Right renal pelvis (tissue), 4 donors: Measurements from ENCODE around the gene RALGDS. TPM values are rescaled to one million over a fixed set of nuclear protein-coding genes. Genes with fewer than 3 reads are reported as not detected.

Experiments
- DNase-seq, 4 donors: peaks; one replicate each; pipeline ENCODE4 v3.0.0-alpha.2; 2013; ENCODE audit warnings: low read depth in 4 of 4, low spot score in 3 of 4, missing footprints in 1 of 4
- polyA plus RNA-seq, 4 donors: library from polyadenylated mRNA; unstranded; fragments of 120-200 nt; gene quantifications; one replicate each; pipeline ENCODE4 v1.2.1, GENCODE V29; 2013; ENCODE audit not compliant: insufficient read length in 4 of 4

RALGDS gene
- polyA plus RNA-seq, 4 donors = 32.8 to 36.3 (median 33.6) TPM

DNA sequence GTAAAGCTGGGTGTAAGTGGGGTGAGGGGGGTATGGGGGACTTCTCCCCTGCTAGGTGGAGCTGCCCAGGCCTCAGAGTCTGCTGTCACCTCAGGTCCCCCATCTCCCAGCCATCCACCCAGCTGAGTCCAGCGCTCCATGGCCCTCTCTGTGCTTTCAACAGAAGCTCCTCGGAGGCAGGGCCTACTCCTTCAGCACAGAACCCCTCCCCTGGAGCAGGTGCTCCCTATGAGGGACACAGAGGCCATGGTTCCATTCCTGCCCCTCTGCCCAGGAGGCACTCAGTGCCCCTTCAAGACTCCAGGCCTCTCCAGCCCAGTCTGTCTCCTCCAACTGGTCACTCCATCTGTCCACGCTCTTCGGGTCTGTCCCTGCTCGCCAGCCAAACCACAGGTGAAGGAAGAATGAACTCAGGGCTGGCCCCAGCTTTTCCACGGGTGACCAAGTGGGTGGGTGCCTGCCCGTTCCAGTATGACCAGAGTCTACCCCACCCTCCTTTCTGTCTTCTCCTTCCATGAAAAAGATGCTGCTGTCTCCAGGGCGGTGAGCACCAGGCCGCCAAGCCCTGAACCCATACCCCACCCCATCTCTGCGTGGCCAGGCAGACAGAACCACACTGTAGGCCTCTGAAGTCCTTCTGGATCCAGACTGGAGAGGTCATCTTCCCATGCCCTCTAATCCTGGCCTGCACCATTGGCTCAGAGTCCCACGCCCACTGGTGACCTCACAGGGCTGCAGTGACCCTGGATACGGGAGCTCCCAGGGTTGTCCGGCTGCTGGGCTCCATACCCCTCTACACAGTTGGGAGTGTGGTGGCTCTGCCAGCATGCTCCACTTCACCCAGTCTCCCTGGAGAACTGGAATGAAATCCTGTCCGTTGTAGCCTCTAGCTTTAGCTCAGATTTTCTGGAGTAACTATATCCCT lies 30.8 kb upstream of the RALGDS start:
- no peak for DNase-seq

- DNase-seq = no peak
These were observed 30.0 kb upstream of the RALGDS start for GRCh38 chr9:133151041-133151440.

DNA sequence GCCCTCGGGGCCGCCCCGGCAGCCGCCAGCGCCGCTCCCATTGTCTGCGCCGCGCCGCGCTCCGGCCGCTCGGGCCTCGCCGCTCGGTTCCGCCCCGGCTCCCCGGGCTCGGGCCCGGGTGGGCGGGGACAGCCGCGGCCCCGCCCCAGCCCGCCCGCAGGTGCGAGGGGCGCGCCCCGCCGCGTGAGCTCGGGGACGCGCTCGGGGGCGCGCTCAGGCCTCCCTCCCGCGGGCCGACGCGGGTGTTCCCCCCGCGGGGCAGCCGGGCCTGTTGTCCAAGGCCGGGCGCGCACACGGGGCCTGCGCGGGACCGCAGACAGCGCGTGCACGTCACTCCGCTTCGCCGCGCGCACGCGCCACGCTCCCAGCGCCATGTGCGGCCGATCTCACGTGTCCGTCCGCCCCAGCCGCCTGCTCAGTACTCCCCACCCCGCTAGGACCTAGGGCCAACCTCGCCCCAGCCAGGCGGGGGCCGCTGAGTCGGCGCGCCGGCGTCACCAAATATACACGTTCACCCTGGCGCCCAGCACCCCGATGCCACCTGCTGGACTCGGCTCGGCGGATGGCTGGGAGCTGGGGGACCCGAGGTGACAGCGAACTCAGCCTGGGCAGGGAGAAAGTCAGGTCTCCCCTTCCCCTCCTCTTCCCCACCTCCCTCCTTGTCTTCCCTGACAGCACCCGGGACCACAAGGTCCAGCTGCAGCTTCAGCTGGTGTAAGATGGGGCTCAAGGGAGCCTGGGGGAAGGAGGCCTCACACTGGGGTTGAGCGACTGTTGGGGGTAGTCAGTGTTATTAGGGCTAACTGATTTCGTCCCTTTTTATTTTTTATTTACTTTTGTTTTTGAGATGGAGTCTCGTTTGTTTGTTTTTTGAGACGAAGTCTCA lies 28.3 kb upstream of the RALGDS start:
- peak in 2 of 4 donors; percentile 66 to 74 for DNase-seq

DNA sequence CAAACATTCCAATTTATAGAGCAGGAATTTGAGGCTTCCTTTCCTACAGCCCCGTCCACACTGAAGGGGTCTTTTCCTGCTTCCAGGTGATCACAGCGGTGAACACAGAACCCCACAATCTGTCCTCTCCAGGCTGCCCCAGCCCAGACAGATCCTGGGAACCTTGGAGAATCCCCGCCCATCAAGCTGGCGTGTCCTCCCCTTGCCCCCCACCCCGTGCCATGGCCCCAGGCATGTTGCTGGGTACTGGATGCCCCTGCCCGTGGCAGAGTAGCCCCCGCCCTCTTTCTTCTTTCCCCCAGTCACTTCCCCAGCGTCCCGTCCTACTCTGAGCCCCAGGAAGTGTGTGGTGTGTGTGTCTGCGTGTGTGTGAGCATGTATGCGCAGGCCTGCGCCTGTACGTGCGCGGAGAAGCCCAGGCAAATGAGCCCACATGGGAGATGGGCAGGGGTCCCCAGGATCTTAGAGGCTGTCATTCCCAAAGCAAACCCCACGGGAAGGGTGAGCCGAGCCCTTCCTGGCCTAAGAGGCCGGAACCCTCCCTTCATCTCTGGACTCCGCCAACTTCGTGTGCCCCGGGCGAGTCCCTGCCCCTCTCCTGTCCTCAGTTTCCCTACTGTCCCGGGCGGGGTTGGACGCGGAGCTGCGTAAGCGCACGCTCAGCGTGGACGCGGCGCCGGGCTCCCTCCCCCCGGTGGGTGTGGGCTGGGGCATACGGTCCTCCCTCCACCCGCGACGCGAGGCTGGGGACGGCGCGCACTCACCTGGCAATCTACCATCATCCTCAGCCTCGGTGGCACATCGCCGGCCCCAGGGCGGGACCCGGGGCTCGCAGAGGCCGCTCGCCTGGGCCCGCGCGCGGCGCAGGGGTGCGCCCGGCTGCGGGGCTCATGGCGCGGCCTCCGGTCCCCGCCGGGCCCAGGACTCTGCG lies 27.4 kb upstream of the RALGDS start:
- DNase-seq = no peak

- no peak for DNase-seq
These were observed 26.6 kb upstream of the RALGDS start for GRCh38 chr9:133147412-133148198.

DNA sequence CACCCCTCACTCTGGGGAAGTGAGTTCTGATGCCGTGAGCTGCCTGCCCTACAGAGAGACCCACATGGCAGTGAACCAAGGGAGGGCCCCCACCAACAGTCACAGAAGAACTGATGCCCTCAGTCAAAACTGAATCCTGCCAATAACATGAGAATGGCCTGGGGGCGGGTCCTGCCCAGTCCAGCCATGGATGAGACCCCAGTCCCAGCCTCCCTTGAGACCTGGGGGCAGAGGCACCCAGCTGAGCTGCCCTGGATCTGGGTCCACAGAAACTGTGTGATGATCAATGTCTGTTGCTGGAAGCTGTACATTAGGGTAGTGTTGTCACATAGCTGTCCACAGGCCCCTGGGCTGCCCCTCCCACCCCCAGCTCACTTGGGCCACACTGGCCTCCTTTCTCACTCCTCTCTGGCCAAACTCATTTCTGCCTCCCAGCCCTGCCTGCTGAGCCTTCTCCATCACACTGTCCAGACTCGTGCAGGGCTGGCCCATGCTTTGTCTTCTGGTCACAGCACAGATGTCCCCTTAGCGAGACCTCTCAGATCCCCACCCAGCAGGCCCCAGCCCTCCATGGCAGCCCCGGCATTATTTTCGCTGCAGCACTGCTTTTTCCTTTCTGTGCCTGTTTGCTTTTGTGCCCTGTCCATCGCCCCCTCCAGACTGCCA lies 25.8 kb upstream of the RALGDS start:
- DNase-seq = no peak

DNA sequence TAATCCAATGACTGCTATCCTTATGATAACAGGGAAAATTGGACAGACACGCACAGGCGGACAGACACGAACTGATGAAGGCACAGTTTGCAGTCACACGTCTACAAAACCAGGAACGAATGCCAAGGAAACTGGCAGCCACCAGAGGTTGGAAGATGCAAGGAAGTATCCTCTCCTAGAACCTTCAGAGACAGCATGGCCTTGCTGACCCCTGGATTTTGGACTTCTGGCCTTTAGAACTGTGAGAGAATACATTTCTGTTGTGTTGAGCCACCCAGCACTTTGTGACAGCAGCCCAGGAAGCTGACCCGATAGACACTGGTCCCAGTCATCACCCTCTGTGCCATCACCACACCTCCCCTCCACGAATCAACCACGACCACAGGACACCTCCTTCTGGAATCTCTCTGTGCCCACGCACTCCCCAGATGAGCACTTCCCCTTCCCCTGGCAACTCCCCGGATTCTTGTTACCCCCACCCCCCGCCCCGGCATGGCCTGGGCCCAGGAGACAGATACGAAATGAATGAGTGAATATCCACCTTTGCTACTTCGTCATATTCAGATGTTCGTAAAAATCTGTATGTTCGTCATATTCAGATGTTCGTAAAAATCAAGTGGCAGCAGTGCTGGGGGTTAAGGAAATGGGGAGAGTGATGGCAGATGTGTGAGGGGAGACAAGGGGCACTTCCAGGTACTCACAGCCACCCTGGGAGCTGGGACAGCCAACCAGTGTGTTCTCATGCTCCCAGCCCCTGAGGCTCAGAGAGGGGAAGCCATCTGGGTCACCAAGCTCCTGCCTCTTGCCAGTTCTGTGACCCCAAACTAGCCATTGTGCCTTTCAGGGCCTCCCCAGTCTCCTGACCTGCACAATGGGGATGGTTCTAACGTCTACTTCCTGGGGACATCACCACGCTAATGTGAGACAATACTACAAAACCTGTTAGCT lies 24.1 kb upstream of the RALGDS start:
- no peak for DNase-seq

DNA sequence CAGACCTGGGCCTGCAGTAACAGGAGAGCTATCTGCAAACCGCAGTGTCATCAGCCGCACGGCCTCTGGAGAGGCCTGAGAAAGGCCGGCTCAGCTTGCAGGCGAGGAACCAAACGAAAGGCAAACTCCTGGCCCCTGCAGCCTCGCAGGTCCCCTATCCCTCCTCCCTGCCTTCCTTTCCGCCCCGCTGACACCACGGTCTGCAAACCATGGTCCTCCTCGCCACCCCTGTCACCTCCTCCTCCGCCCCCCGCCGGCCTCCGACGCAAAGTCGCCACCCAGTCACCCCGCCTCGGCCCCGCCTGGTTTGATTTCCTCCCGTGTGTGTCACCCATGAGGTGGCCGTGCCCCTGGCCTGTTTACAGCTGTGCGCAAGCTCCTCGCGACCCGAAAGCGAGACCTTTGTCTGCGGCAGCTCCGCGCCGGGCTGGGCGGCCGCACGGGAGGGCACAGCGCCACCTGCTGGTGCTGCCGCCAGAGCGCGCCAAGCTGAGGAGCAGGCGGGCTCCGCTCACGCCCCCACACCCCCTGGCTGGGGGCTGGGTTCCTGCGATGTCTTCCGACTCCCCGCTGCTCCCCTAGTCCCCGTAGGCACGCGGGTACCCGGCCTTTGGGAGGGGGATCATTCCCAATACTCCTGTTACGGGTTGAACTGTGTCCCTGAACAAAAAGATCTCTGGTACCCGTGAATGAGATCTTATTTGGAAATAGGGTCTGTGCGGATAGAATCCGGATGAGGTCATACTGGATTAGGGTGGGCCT lies 23.3 kb upstream of the RALGDS start:
- peak in 1 of 4 donors; percentile 78 for DNase-seq

DNA sequence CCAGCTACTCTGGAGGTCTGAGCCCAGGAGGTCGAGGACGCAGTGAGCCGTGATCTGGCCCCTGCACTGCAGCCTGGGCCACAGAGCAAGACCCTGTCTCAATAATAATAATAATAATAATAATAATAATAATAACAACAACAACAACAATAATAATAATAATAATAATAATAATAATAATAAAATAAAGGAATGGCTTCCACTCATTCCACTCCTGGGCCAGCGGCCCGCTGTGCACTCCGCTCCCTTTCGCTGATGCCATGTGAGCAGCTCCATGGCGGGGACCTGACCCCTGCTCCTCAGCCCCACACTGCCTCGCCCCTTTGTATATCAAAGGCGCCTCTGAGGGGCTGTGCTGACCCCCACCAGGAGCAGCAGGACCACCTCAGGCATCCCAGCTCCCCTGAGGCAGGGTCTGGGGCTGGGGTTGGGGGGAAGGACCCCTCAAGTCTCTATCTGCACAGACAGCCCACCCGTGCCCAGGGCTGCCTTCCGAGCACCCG lies 22.6 kb upstream of the RALGDS start:
- DNase-seq = no peak

GRCh38 chr9:133142684-133143622 lies 21.9 kb upstream of the RALGDS start:
- DNase-seq = no peak

- DNase-seq = no peak
These were observed 21.0 kb upstream of the RALGDS start for GRCh38 chr9:133141833-133142595.

GRCh38 chr9:133140606-133141005 lies 19.6 kb upstream of the RALGDS start:
- DNase-seq = no peak

DNA sequence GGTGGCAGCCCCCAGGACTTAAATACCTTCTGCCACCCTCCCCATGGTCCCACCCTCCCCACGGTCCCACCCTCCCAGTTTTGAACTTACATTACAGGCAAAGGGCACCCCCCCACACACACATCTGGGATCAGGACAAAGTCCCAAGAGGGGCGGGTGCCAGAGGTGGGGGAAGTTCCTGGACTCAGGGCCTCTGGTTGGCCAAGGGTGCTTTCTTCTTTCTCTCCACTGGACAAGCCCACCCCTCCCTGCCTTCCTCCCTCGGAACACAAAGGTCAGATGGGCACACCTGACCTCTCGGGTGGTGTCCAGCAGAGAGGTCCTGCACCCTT lies 19.1 kb upstream of the RALGDS start:
- DNase-seq = no peak

- no peak for DNase-seq
These were observed 18.5 kb upstream of the RALGDS start for GRCh38 chr9:133139246-133140173.
